ENCODE data around the gene MAB21L2. TPM values are rescaled to one million over a fixed set of nuclear protein-coding genes. Genes with fewer than 3 reads are reported as not detected.

MAB21L2 gene
- total RNA-seq, 1 experiment from 2014 or later, result not detected

DNA sequence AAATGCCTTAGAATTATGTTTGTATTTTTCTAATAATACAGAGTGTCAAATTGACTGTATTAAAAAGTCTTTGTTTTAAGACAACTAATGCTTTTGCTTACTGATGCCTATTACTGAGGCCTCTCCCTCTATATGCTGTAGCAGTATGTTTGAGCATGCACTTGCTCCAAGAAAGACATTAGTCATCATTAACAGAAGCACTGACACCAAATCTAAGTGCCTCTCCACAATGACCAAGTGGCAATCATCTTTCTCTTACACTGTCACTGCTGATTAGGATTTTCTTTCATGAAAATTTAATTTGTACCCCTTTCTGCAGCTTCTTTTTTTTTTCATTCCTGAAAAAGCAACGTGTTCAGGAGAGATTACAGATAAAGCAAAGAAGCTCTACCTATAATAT lies 11.1 kb upstream of the MAB21L2 start:
- H3K27ac Mint-ChIP-seq, result no peak overlapping the region
- no peak overlapping the region for H2BK120ac ChIP-seq (ENCODE audit: low read depth, low read length, poor library complexity, severe bottlenecking)
- TF ChIP-seq, protein P1, sequence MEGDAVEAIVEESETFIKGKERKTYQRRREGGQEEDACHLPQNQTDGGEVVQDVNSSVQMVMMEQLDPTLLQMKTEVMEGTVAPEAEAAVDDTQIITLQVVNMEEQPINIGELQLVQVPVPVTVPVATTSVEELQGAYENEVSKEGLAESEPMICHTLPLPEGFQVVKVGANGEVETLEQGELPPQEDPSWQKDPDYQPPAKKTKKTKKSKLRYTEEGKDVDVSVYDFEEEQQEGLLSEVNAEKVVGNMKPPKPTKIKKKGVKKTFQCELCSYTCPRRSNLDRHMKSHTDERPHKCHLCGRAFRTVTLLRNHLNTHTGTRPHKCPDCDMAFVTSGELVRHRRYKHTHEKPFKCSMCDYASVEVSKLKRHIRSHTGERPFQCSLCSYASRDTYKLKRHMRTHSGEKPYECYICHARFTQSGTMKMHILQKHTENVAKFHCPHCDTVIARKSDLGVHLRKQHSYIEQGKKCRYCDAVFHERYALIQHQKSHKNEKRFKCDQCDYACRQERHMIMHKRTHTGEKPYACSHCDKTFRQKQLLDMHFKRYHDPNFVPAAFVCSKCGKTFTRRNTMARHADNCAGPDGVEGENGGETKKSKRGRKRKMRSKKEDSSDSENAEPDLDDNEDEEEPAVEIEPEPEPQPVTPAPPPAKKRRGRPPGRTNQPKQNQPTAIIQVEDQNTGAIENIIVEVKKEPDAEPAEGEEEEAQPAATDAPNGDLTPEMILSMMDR (conservative IDR thresholded peaks at IDR 0.05), result no peak
- no peak overlapping the region for H2AFZ ChIP-seq (ENCODE audit: low read length)
- no peaks in the 10 kb centered on the region for H3K9me3 Mint-ChIP-seq
- H2BK20ac ChIP-seq (ENCODE audit: low read depth, low read length, poor library complexity, severe bottlenecking), result no peak overlapping the region
- H2AK5ac ChIP-seq (ENCODE audit: insufficient read length, low read length), result no peak overlapping the region
- H3K27me3 ChIP-seq (ENCODE audit: insufficient read depth, low read length), result no peaks in the 10 kb centered on the region
- H4K20me1 ChIP-seq (ENCODE audit: control insufficient read depth, insufficient read depth, insufficient read length), result no peaks in the 10 kb centered on the region
- H3K18ac ChIP-seq (ENCODE audit: insufficient read length, low read depth, low read length), result no peak overlapping the region
- 0 out of 4 replicates have a peak, but pooled peaks cover 0 to 3% of the 10 kb centered on the region in 2 experiments for H3K4me1 Mint-ChIP-seq
- no peaks in the 10 kb centered on the region for H3K4me1 ChIP-seq (ENCODE audit: insufficient read depth, low read length)
- no peak for DNase-seq
- H3K9ac ChIP-seq (ENCODE audit: extremely low read depth, insufficient read length, low read length), result no peak overlapping the region
- H3T11ph ChIP-seq (ENCODE audit: low read length), result no peak overlapping the region
- no peaks in the 10 kb centered on the region for H3K79me2 ChIP-seq (ENCODE audit: insufficient read depth, low read length)
- no peak overlapping the region for H3K4me3 Mint-ChIP-seq
- WGBS (ENCODE audit: extremely low coverage, insufficient read length, low lambda C conversion rate), result no CpG with 5 or more reads among the region's 1 CpG
- H4K91ac ChIP-seq (ENCODE audit: insufficient read length, low read depth, low read length), result no peak overlapping the region
- no peak overlapping the region for H2BK15ac ChIP-seq (ENCODE audit: low read depth, low read length)
- H3K36me3 Mint-ChIP-seq (ENCODE audit: insufficient read depth in 1 of 3, low read depth in 3 of 3), result no peaks in the 10 kb centered on the region
- no peak overlapping the region for H3K56ac ChIP-seq (ENCODE audit: insufficient read length, low read depth, low read length)
- H3K23ac ChIP-seq (ENCODE audit: insufficient read length, low read depth, low read length), result no peak overlapping the region
- H3K4me2 ChIP-seq (ENCODE audit: insufficient read depth, insufficient read length, low read length), result no peak overlapping the region
- no peak overlapping the region for H3K4ac ChIP-seq (ENCODE audit: low read depth, low read length)
- no peak overlapping the region for H3K27ac ChIP-seq (ENCODE audit: insufficient read length, low read depth, low read length)
- H2BK5ac ChIP-seq (ENCODE audit: insufficient read length, low read length), result no peak overlapping the region
- no peaks in the 10 kb centered on the region for H3K27me3 Mint-ChIP-seq (ENCODE audit: low read depth)
- H4K8ac ChIP-seq (replicated peaks; ENCODE audit: insufficient read length, low read depth, low read length), result no peak overlapping the region
- no peak overlapping the region for H4K5ac ChIP-seq (ENCODE audit: insufficient read length, low read depth, low read length)
- no peak overlapping the region for H3K14ac ChIP-seq (ENCODE audit: insufficient read depth, low read length)
- H2BK12ac ChIP-seq (ENCODE audit: insufficient read length, low read depth, low read length), result no peak overlapping the region
- H3K23me2 ChIP-seq (ENCODE audit: insufficient read length, low read depth, low read length, poor library complexity, severe bottlenecking), result no peaks in the 10 kb centered on the region
- no peaks in the 10 kb centered on the region for H3K79me1 ChIP-seq (ENCODE audit: insufficient read depth, low read depth, low read length, poor library complexity, severe bottlenecking)
- H3K9me3 ChIP-seq (ENCODE audit: control insufficient read depth, low read depth, low read length), result no peaks in the 10 kb centered on the region

All from H9 (cell line).